HEK293T (cell line): ENCODE data around the gene CTNNA3.

Experiments
- CTCF ChIA-PET: fragments of 350-600 bp; formaldehyde crosslinking; extraction: SDS; loops from one replicate; lab custom pipeline; 2021; ENCODE audit warnings: antibody characterized with exemption, inconsistent platforms; lab: Yijun Ruan, JAX
- POLR2A ChIA-PET: fragments of 350-600 bp; formaldehyde crosslinking; extraction: SDS; loops from one replicate; lab custom pipeline; 2020; ENCODE audit warnings: antibody characterized with exemption, inconsistent platforms; lab: Yijun Ruan, JAX
- DNase-seq: peaks from one replicate; pipeline ENCODE4 v3.0.0; 2012; ENCODE audit warnings: mixed read lengths; ENCODE audit errors: extremely low spot score
- ARNT ChIP-seq: fragments of 450-650 bp; IDR thresholded peaks from 2 replicates; pipeline ENCODE4 v1.6.1; 2017; ENCODE audit warnings: mild to moderate bottlenecking
- BHLHE40 ChIP-seq: fragments of 450-650 bp; IDR thresholded peaks from 2 replicates; pipeline ENCODE4 v1.6.1; 2016; ENCODE audit warnings: mild to moderate bottlenecking, moderate library complexity, borderline replicate concordance
- CTBP1 ChIP-seq: fragments of 450-650 bp; IDR thresholded peaks from 2 replicates; pipeline ENCODE4 v1.6.1; 2016; ENCODE audit warnings: borderline replicate concordance
- ELF4 ChIP-seq: fragments of 450-650 bp; IDR thresholded peaks from 2 replicates; pipeline ENCODE4 v1.6.1; 2017; ENCODE audit warnings: antibody characterized with exemption
- FOXA1 ChIP-seq: fragments of 450-650 bp; IDR thresholded peaks from 2 replicates; pipeline ENCODE4 v1.6.1; 2016; ENCODE audit warnings: mild to moderate bottlenecking
- FOXK2 ChIP-seq: fragments of 450-650 bp; IDR thresholded peaks from 2 replicates; pipeline ENCODE4 v1.6.1; 2016; ENCODE audit warnings: mild to moderate bottlenecking
- FOXM1 ChIP-seq: fragments of 450-650 bp; IDR thresholded peaks from 2 replicates; pipeline ENCODE4 v1.6.1; 2017; ENCODE audit warnings: mild to moderate bottlenecking, borderline replicate concordance
- HDGF ChIP-seq: fragments of 450-650 bp; IDR thresholded peaks from 2 replicates; pipeline ENCODE4 v1.6.1; 2017; ENCODE audit warnings: antibody characterized with exemption, borderline replicate concordance
- L3MBTL2 ChIP-seq: fragments of 450-650 bp; conservative IDR thresholded peaks from 2 replicates; pipeline ENCODE4 v1.6.1; 2016; ENCODE audit warnings: mild to moderate bottlenecking
- LEF1 ChIP-seq: fragments of 450-650 bp; IDR thresholded peaks from 2 replicates; pipeline ENCODE4 v1.6.1; 2017; ENCODE audit warnings: mild to moderate bottlenecking, borderline replicate concordance
- NFRKB ChIP-seq: fragments of 450-650 bp; IDR thresholded peaks from 2 replicates; pipeline ENCODE4 v1.6.1; 2016; ENCODE audit warnings: mild to moderate bottlenecking, moderate library complexity
- PKNOX1 ChIP-seq: fragments of 450-650 bp; IDR thresholded peaks from 2 replicates; pipeline ENCODE4 v1.6.1; 2016
- SP1 ChIP-seq: fragments of 450-650 bp; IDR thresholded peaks from 2 replicates; pipeline ENCODE4 v1.6.1; 2017
- SUZ12 ChIP-seq: fragments of 450-650 bp; IDR thresholded peaks from 2 replicates; pipeline ENCODE4 v1.6.1; 2016; ENCODE audit warnings: mild to moderate bottlenecking
- TARDBP ChIP-seq: fragments of 450-650 bp; IDR thresholded peaks from 2 replicates; pipeline ENCODE4 v1.6.1; 2016
- ZNF384 ChIP-seq: fragments of 450-650 bp; IDR thresholded peaks from 2 replicates; pipeline ENCODE4 v1.6.1; 2016

Gene CTNNA3

GRCh38 chr10:67473850-67474633 is 222.0 kb downstream of the CTNNA3 start:
- no peak for DNase-seq
- CTCF ChIA-PET, result no interaction called here
- TF ChIP-seq ELF4, result no peak
- TF ChIP-seq L3MBTL2, result no peak
- TF ChIP-seq CTBP1, result no peak
- no peak for TF ChIP-seq ZNF384
- TF ChIP-seq TARDBP, result no peak
- no peak for TF ChIP-seq LEF1
- TF ChIP-seq NFRKB, result no peak
- TF ChIP-seq BHLHE40, result no peak
- no peak for TF ChIP-seq SP1
- POLR2A ChIA-PET, result no interaction called here

- DNase-seq, result no peak
- CTCF ChIA-PET, result no interaction called here
- POLR2A ChIA-PET, result no interaction called here
- TF ChIP-seq L3MBTL2, result no peak
Observed at GRCh38 chr10:67471022-67471421, 225.0 kb downstream of the CTNNA3 start.

GRCh38 chr10:67464278-67464677 is 231.7 kb downstream of the CTNNA3 start:
- POLR2A ChIA-PET, result no interaction called here
- CTCF ChIA-PET, result interaction anchor here (1.1 kb wide), 1 partner anchor 315 kb away, joined by 3 read pairs; no protein-coding TSS in a partner anchor
- TF ChIP-seq FOXM1 (no peak), ZNF384 (no peak), SP1 (no peak), L3MBTL2 (no peak), FOXK2 (no peak), HDGF (no peak), BHLHE40 (no peak), CTBP1 (no peak), LEF1 (no peak), TARDBP (no peak), SUZ12 (no peak), FOXA1 (no peak), ARNT (no peak), ELF4 (no peak), NFRKB (no peak)
- DNase-seq, result no peak

GRCh38 chr10:67452892-67453291 is 243.1 kb downstream of the CTNNA3 start:
- ChIA-PET CTCF (no interaction called here), POLR2A (no interaction called here)
- TF ChIP-seq ARNT (no peak), TARDBP (no peak), NFRKB (no peak), ELF4 (no peak), SP1 (no peak), BHLHE40 (no peak), FOXM1 (no peak), FOXA1 (no peak), LEF1 (no peak), SUZ12 (no peak), L3MBTL2 (no peak), PKNOX1 (no peak), ZNF384 (no peak), HDGF (no peak), CTBP1 (no peak), FOXK2 (no peak)
- no peak for DNase-seq

- DNase-seq, result no peak
- TF ChIP-seq FOXK2, result no peak
- no peak for TF ChIP-seq ZNF384
- TF ChIP-seq LEF1, result no peak
- TF ChIP-seq BHLHE40, result no peak
- no peak for TF ChIP-seq SP1
- TF ChIP-seq SUZ12, result no peak
- no peak for TF ChIP-seq TARDBP
- no peak for TF ChIP-seq ARNT
- no peak for TF ChIP-seq HDGF
- TF ChIP-seq NFRKB, result no peak
- no peak for TF ChIP-seq FOXA1
- no peak for TF ChIP-seq CTBP1
- no peak for TF ChIP-seq PKNOX1
- no peak for TF ChIP-seq L3MBTL2
- TF ChIP-seq FOXM1, result no peak
- TF ChIP-seq ELF4, result no peak
- ChIA-PET CTCF (no interaction called here), POLR2A (no interaction called here)
Observed at GRCh38 chr10:67438605-67439304, 257.2 kb downstream of the CTNNA3 start.

GRCh38 chr10:67433276-67433675 is 262.7 kb downstream of the CTNNA3 start:
- no peak for DNase-seq
- no peak for TF ChIP-seq ZNF384
- TF ChIP-seq FOXM1, result no peak
- TF ChIP-seq PKNOX1, result no peak
- TF ChIP-seq CTBP1, result no peak
- TF ChIP-seq TARDBP, result no peak
- no peak for TF ChIP-seq LEF1
- TF ChIP-seq HDGF, result no peak
- no peak for TF ChIP-seq FOXK2
- TF ChIP-seq FOXA1, result no peak
- no peak for TF ChIP-seq SUZ12
- ChIA-PET CTCF (no interaction called here), POLR2A (no interaction called here)
